Breast epithelium (tissue), 3 donors: ENCODE results near the gene SLC43A1.

Source experiments
- POLR2A ChIP-seq: fragments of 450-650 bp; IDR thresholded peaks from one replicate; pipeline ENCODE4 v1.6.1; 2016; ENCODE audit warnings: antibody characterized with exemption, mild to moderate bottlenecking, moderate library complexity
- TF ChIP-seq, protein P1 (sequence below), 3 donors: fragments of 450-650 bp; IDR thresholded peaks; one replicate each; pipeline ENCODE4 v1.5.1; 2016 to 2017; ENCODE audit warnings: antibody characterized with exemption in 3 of 3, mild to moderate bottlenecking in 3 of 3, moderate library complexity in 3 of 3

DNA sequence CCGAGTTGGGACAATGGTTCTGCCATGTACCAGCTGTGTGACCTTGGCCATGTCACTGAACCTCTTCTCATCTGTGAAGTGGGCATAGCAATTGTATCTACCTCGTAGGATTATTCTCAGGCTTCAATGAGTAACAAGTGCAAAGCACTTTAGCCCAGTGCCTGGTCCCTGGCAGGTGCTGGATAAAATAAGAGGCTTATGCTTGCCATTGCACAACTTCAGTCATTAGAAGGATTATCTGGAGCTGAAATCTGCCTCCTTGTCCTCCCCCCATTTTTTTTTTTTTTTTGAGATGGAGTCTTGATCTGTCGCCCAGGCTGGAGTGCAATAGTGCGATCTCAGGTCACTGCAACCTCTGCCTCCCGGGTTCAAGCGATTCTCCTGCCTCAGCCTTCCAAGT, 29.1 kb upstream of the SLC43A1 start:
- TF ChIP-seq, protein P1, sequence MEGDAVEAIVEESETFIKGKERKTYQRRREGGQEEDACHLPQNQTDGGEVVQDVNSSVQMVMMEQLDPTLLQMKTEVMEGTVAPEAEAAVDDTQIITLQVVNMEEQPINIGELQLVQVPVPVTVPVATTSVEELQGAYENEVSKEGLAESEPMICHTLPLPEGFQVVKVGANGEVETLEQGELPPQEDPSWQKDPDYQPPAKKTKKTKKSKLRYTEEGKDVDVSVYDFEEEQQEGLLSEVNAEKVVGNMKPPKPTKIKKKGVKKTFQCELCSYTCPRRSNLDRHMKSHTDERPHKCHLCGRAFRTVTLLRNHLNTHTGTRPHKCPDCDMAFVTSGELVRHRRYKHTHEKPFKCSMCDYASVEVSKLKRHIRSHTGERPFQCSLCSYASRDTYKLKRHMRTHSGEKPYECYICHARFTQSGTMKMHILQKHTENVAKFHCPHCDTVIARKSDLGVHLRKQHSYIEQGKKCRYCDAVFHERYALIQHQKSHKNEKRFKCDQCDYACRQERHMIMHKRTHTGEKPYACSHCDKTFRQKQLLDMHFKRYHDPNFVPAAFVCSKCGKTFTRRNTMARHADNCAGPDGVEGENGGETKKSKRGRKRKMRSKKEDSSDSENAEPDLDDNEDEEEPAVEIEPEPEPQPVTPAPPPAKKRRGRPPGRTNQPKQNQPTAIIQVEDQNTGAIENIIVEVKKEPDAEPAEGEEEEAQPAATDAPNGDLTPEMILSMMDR (IDR thresholded peaks at IDR 0.05): no peak
- TF ChIP-seq POLR2A: no peak
